ENCODE data around the gene UNKL.

Gene UNKL

GRCh38 chr16:1435921-1436697, 21.6 kb upstream of the UNKL start:
- Histone ChIP-seq H3K9me3 (ENCODE audit: low read length) (no peaks in the 10 kb centered on the region), H3K9ac (ENCODE audit: low read length) (no peak overlapping the region), H3K4me3 (ENCODE audit: low read depth in 1 of 2, low read length in 2 of 2) (no peak overlapping the region), H3K36me3 (ENCODE audit: insufficient read depth, low read length) (no peaks in the 10 kb centered on the region), H3K4me1 (ENCODE audit: insufficient read depth, low read length) (no peaks in the 10 kb centered on the region), H3K27me3 (ENCODE audit: control insufficient read depth in 1 of 2, insufficient read depth in 2 of 2, low read length in 2 of 2) (no peaks in the 10 kb centered on the region), H3K27ac (ENCODE audit: low read depth, low read length) (no peak overlapping the region)

GRCh38 chr16:1434644-1435592, 20.4 kb upstream of the UNKL start:
- H3K27me3 ChIP-seq (ENCODE audit: control insufficient read depth in 1 of 2, insufficient read depth in 2 of 2, low read length in 2 of 2): no peaks in the 10 kb centered on the region
- H3K4me1 ChIP-seq (ENCODE audit: insufficient read depth, low read length): no peaks in the 10 kb centered on the region
- H3K4me3 ChIP-seq (ENCODE audit: low read depth in 1 of 2, low read length in 2 of 2): no peak overlapping the region

GRCh38 chr16:1433756-1434155, 19.3 kb upstream of the UNKL start:
- Histone ChIP-seq H3K27me3 (ENCODE audit: control insufficient read depth in 1 of 2, insufficient read depth in 2 of 2, low read length in 2 of 2) (no peaks in the 10 kb centered on the region), H3K4me3 (ENCODE audit: low read depth in 1 of 2, low read length in 2 of 2) (no peak overlapping the region), H3K9me3 (ENCODE audit: low read length) (no peaks in the 10 kb centered on the region), H3K4me1 (ENCODE audit: insufficient read depth, low read length) (no peaks in the 10 kb centered on the region), H3K9ac (ENCODE audit: low read length) (no peak overlapping the region), H3K36me3 (ENCODE audit: insufficient read depth, low read length) (no peaks in the 10 kb centered on the region), H3K27ac (ENCODE audit: low read depth, low read length) (no peak overlapping the region)

More at GRCh38 chr16:1434644-1435592, 20.4 kb upstream of the UNKL start:
- Histone ChIP-seq H3K27ac (ENCODE audit: low read depth, low read length) (no peak overlapping the region), H3K9ac (ENCODE audit: low read length) (no peak overlapping the region), H3K9me3 (ENCODE audit: low read length) (no peaks in the 10 kb centered on the region), H3K36me3 (ENCODE audit: insufficient read depth, low read length) (no peaks in the 10 kb centered on the region)

- no peak overlapping the region for H3K4me3 ChIP-seq (ENCODE audit: low read depth in 1 of 2, low read length in 2 of 2)
- H3K36me3 ChIP-seq (ENCODE audit: insufficient read depth, low read length): no peaks in the 10 kb centered on the region
- H3K9me3 ChIP-seq (ENCODE audit: low read length): no peaks in the 10 kb centered on the region
- no peak overlapping the region for H3K27ac ChIP-seq (ENCODE audit: low read depth, low read length)
- no peaks in the 10 kb centered on the region for H3K4me1 ChIP-seq (ENCODE audit: insufficient read depth, low read length)
- H3K27me3 ChIP-seq (ENCODE audit: control insufficient read depth in 1 of 2, insufficient read depth in 2 of 2, low read length in 2 of 2): no peaks in the 10 kb centered on the region
- no peak overlapping the region for H3K9ac ChIP-seq (ENCODE audit: low read length)
Measured at GRCh38 chr16:1433263-1433560, 18.7 kb upstream of the UNKL start.

- Histone ChIP-seq H3K4me3 (ENCODE audit: low read depth in 1 of 2, low read length in 2 of 2) (no peak overlapping the region), H3K27me3 (ENCODE audit: control insufficient read depth in 1 of 2, insufficient read depth in 2 of 2, low read length in 2 of 2) (no peaks in the 10 kb centered on the region)
Measured at GRCh38 chr16:1432388-1433262, 18.1 kb upstream of the UNKL start.

GRCh38 chr16:1431497-1432270, 17.2 kb upstream of the UNKL start:
- Histone ChIP-seq H3K4me1 (ENCODE audit: insufficient read depth, low read length) (no peaks in the 10 kb centered on the region), H3K27ac (ENCODE audit: low read depth, low read length) (no peak overlapping the region), H3K9me3 (ENCODE audit: low read length) (no peaks in the 10 kb centered on the region), H3K36me3 (ENCODE audit: insufficient read depth, low read length) (no peaks in the 10 kb centered on the region), H3K9ac (ENCODE audit: low read length) (no peak overlapping the region), H3K27me3 (ENCODE audit: control insufficient read depth in 1 of 2, insufficient read depth in 2 of 2, low read length in 2 of 2) (no peaks in the 10 kb centered on the region), H3K4me3 (ENCODE audit: low read depth in 1 of 2, low read length in 2 of 2) (no peak overlapping the region)

More at GRCh38 chr16:1432388-1433262, 18.1 kb upstream of the UNKL start:
- H3K27ac ChIP-seq (ENCODE audit: low read depth, low read length): no peak overlapping the region
- H3K4me1 ChIP-seq (ENCODE audit: insufficient read depth, low read length): no peaks in the 10 kb centered on the region
- no peaks in the 10 kb centered on the region for H3K9me3 ChIP-seq (ENCODE audit: low read length)
- H3K36me3 ChIP-seq (ENCODE audit: insufficient read depth, low read length): no peaks in the 10 kb centered on the region
- no peak overlapping the region for H3K9ac ChIP-seq (ENCODE audit: low read length)

- Histone ChIP-seq H3K9ac (ENCODE audit: low read length) (no peak within 1 kb of the TSS), H3K27me3 (ENCODE audit: control insufficient read depth in 1 of 2, insufficient read depth in 2 of 2, low read length in 2 of 2) (no peaks in the 10 kb centered on the region), H3K4me1 (ENCODE audit: insufficient read depth, low read length) (no peaks in the 10 kb centered on the region), H3K9me3 (ENCODE audit: low read length) (no peaks in the 10 kb centered on the region), H3K27ac (ENCODE audit: low read depth, low read length) (no peak within 1 kb of the TSS), H3K36me3 (ENCODE audit: insufficient read depth, low read length) (no peaks in the 10 kb centered on the region), H3K4me3 (ENCODE audit: low read depth in 1 of 2, low read length in 2 of 2) (no peak within 1 kb of the TSS)
Measured at GRCh38 chr16:1430759-1431496, 16.4 kb upstream of the UNKL start, which contains the start of gene PERCC1. Gene PERCC1, plus strand, starts transcription at chr16:1431078. Its CDS starts 1,516 bp downstream, at chr16:1432594.

GRCh38 chr16:1430214-1430758, 15.8 kb upstream of the UNKL start:
- Histone ChIP-seq H3K9me3 (ENCODE audit: low read length) (no peaks in the 10 kb centered on the region), H3K27me3 (ENCODE audit: control insufficient read depth in 1 of 2, insufficient read depth in 2 of 2, low read length in 2 of 2) (no peaks in the 10 kb centered on the region), H3K9ac (ENCODE audit: low read length) (no peak overlapping the region), H3K4me3 (ENCODE audit: low read depth in 1 of 2, low read length in 2 of 2) (no peak overlapping the region), H3K4me1 (ENCODE audit: insufficient read depth, low read length) (no peaks in the 10 kb centered on the region), H3K27ac (ENCODE audit: low read depth, low read length) (no peak overlapping the region), H3K36me3 (ENCODE audit: insufficient read depth, low read length) (no peaks in the 10 kb centered on the region)

- Histone ChIP-seq H3K27ac (ENCODE audit: low read depth, low read length) (no peak overlapping the region), H3K4me3 (ENCODE audit: low read depth in 1 of 2, low read length in 2 of 2) (no peak overlapping the region), H3K9me3 (ENCODE audit: low read length) (no peaks in the 10 kb centered on the region), H3K4me1 (ENCODE audit: insufficient read depth, low read length) (no peaks in the 10 kb centered on the region), H3K9ac (ENCODE audit: low read length) (no peak overlapping the region), H3K36me3 (ENCODE audit: insufficient read depth, low read length) (no peaks in the 10 kb centered on the region), H3K27me3 (ENCODE audit: control insufficient read depth in 1 of 2, insufficient read depth in 2 of 2, low read length in 2 of 2) (no peaks in the 10 kb centered on the region)
Measured at GRCh38 chr16:1429631-1430030, 15.1 kb upstream of the UNKL start.

GRCh38 chr16:1429012-1429411, 14.5 kb upstream of the UNKL start:
- H3K4me3 ChIP-seq (ENCODE audit: low read depth in 1 of 2, low read length in 2 of 2): no peak overlapping the region

More at GRCh38 chr16:1429012-1429411, 14.5 kb upstream of the UNKL start:
- H3K4me1 ChIP-seq (ENCODE audit: insufficient read depth, low read length): no peaks in the 10 kb centered on the region
- no peak overlapping the region for H3K9ac ChIP-seq (ENCODE audit: low read length)
- no peaks in the 10 kb centered on the region for H3K9me3 ChIP-seq (ENCODE audit: low read length)
- no peaks in the 10 kb centered on the region for H3K36me3 ChIP-seq (ENCODE audit: insufficient read depth, low read length)
- no peak overlapping the region for H3K27ac ChIP-seq (ENCODE audit: low read depth, low read length)
- no peaks in the 10 kb centered on the region for H3K27me3 ChIP-seq (ENCODE audit: control insufficient read depth in 1 of 2, insufficient read depth in 2 of 2, low read length in 2 of 2)
